H1 (cell line): ENCODE measurements around the gene HMGN2. TPM values are rescaled to one million over a fixed set of nuclear protein-coding genes. Genes with fewer than 3 reads are reported as not detected.

Source experiments
- ASH2L ChIP-seq: fragments of 200-600, 300-600 bp; sonication (generic); IDR thresholded peaks from one replicate; pipeline ENCODE4 v1.7.1; 2017; ENCODE audit warnings: low read length
- CHD1 ChIP-seq: IDR thresholded peaks from 2 replicates; pipeline ENCODE4 v1.6.1; 2012; ENCODE audit warnings: low read depth, low read length, improper control_type of control experiment
- CREB1 ChIP-seq: IDR thresholded peaks from 2 replicates; pipeline ENCODE4 v1.6.1; 2012; ENCODE audit warnings: inconsistent platforms
- FOSL1 ChIP-seq: IDR thresholded peaks from 2 replicates; pipeline ENCODE4 v1.6.1; 2011; ENCODE audit warnings: mild to moderate bottlenecking, low read depth, low read length, moderate library complexity; ENCODE audit not compliant: insufficient read depth
- RFX5 ChIP-seq: IDR thresholded peaks from 2 replicates; pipeline ENCODE4 v1.6.1; 2011; ENCODE audit warnings: low read depth, low read length, improper control_type of control experiment, borderline replicate concordance
- RNF2 ChIP-seq: fragments of 200-900, 300-1000 bp; sonication (generic); IDR thresholded peaks from 2 replicates; pipeline ENCODE4 v1.7.1; 2016; ENCODE audit warnings: borderline replicate concordance, low read depth, mild to moderate bottlenecking, antibody characterized with exemption, low read length; ENCODE audit not compliant: poor library complexity, severe bottlenecking; ENCODE audit errors: missing control alignments
- RXRA ChIP-seq: IDR thresholded peaks from 2 replicates; pipeline ENCODE4 v1.6.1; 2011; ENCODE audit warnings: low read depth, mild to moderate bottlenecking, low read length, moderate library complexity; ENCODE audit not compliant: insufficient read depth
- TEAD4 ChIP-seq: IDR thresholded peaks from 2 replicates; pipeline ENCODE4 v1.6.1; 2012; ENCODE audit warnings: low read depth, low read length, inconsistent platforms, mixed read lengths
- polyA plus RNA-seq, 7 experiments: library from polyadenylated mRNA; depleted of rRNA in 3 of 7; stranded (reverse) in 5 of 7; unstranded in 2 of 7; fragments of >200 nt in 5 of 7; fragments of 200-250 nt in 2 of 7; gene quantifications; 1 replicate in 5 of 7; 2 replicates in 1 of 7; 4 replicates in 1 of 7; pipeline versions ENCODE4 v1.2.1 to v1.2.3, GENCODE V29; 2011 to 2013; ENCODE audit warnings: missing spikeins in 2 of 7, mixed read lengths in 2 of 7
- total RNA-seq: library from RNA; stranded (reverse); fragmentation: NEBNext Ultra II Directional; extraction: Animal tissue kit (Norgen Biotek cat#: 25700); gene quantifications from 2 replicates; pipeline ENCODE4 v1.2.1, GENCODE V29; 2021
- TF ChIP-seq, protein P1 (sequence below): fragments of 300-600 bp; sonication (generic); IDR thresholded peaks from 2 replicates; pipeline ENCODE4 v1.7.1; 2012; ENCODE audit warnings: low read length, moderate library complexity, mild to moderate bottlenecking, inconsistent platforms; ENCODE audit not compliant: insufficient replicate concordance
- TF ChIP-seq, protein P2 (sequence below): IDR thresholded peaks from 2 replicates; pipeline ENCODE4 v1.6.1; 2012; ENCODE audit warnings: low read length, inconsistent platforms

Gene HMGN2
- total and polyA plus RNA-seq, 2 of the 8 experiments (the other 6 are each of a cell fraction or from before 2014, with no cell fraction given): 254 to 453 TPM

DNA sequence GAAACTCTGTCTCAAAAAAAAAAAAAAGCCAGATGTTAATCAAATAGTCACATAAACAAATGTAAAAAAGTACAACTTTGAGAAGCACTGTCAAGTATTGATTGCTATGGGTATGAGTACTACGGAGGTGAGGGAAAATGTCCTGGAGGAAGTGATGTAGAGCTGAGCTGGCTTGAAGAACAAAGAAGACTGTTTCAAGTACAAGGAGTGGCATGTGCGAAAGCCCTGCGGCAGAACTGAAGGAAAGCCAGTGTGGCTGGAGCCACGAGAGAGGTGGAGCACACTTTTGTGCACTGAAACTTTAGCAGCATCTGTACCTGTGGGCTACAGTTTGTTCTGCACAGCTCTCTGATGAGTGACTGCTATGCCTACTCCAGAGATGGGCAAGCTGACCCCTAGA is 51.9 kb downstream of the HMGN2 start (continued):
- TF ChIP-seq, protein P1, sequence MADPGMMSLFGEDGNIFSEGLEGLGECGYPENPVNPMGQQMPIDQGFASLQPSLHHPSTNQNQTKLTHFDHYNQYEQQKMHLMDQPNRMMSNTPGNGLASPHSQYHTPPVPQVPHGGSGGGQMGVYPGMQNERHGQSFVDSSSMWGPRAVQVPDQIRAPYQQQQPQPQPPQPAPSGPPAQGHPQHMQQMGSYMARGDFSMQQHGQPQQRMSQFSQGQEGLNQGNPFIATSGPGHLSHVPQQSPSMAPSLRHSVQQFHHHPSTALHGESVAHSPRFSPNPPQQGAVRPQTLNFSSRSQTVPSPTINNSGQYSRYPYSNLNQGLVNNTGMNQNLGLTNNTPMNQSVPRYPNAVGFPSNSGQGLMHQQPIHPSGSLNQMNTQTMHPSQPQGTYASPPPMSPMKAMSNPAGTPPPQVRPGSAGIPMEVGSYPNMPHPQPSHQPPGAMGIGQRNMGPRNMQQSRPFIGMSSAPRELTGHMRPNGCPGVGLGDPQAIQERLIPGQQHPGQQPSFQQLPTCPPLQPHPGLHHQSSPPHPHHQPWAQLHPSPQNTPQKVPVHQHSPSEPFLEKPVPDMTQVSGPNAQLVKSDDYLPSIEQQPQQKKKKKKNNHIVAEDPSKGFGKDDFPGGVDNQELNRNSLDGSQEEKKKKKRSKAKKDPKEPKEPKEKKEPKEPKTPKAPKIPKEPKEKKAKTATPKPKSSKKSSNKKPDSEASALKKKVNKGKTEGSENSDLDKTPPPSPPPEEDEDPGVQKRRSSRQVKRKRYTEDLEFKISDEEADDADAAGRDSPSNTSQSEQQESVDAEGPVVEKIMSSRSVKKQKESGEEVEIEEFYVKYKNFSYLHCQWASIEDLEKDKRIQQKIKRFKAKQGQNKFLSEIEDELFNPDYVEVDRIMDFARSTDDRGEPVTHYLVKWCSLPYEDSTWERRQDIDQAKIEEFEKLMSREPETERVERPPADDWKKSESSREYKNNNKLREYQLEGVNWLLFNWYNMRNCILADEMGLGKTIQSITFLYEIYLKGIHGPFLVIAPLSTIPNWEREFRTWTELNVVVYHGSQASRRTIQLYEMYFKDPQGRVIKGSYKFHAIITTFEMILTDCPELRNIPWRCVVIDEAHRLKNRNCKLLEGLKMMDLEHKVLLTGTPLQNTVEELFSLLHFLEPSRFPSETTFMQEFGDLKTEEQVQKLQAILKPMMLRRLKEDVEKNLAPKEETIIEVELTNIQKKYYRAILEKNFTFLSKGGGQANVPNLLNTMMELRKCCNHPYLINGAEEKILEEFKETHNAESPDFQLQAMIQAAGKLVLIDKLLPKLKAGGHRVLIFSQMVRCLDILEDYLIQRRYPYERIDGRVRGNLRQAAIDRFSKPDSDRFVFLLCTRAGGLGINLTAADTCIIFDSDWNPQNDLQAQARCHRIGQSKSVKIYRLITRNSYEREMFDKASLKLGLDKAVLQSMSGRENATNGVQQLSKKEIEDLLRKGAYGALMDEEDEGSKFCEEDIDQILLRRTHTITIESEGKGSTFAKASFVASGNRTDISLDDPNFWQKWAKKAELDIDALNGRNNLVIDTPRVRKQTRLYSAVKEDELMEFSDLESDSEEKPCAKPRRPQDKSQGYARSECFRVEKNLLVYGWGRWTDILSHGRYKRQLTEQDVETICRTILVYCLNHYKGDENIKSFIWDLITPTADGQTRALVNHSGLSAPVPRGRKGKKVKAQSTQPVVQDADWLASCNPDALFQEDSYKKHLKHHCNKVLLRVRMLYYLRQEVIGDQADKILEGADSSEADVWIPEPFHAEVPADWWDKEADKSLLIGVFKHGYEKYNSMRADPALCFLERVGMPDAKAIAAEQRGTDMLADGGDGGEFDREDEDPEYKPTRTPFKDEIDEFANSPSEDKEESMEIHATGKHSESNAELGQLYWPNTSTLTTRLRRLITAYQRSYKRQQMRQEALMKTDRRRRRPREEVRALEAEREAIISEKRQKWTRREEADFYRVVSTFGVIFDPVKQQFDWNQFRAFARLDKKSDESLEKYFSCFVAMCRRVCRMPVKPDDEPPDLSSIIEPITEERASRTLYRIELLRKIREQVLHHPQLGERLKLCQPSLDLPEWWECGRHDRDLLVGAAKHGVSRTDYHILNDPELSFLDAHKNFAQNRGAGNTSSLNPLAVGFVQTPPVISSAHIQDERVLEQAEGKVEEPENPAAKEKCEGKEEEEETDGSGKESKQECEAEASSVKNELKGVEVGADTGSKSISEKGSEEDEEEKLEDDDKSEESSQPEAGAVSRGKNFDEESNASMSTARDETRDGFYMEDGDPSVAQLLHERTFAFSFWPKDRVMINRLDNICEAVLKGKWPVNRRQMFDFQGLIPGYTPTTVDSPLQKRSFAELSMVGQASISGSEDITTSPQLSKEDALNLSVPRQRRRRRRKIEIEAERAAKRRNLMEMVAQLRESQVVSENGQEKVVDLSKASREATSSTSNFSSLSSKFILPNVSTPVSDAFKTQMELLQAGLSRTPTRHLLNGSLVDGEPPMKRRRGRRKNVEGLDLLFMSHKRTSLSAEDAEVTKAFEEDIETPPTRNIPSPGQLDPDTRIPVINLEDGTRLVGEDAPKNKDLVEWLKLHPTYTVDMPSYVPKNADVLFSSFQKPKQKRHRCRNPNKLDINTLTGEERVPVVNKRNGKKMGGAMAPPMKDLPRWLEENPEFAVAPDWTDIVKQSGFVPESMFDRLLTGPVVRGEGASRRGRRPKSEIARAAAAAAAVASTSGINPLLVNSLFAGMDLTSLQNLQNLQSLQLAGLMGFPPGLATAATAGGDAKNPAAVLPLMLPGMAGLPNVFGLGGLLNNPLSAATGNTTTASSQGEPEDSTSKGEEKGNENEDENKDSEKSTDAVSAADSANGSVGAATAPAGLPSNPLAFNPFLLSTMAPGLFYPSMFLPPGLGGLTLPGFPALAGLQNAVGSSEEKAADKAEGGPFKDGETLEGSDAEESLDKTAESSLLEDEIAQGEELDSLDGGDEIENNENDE: no peak
- TF ChIP-seq RXRA: no peak
- no peak for TF ChIP-seq ASH2L
- TF ChIP-seq TEAD4: no peak
- no peak for TF ChIP-seq CHD1
- no peak for TF ChIP-seq RFX5
- no peak for TF ChIP-seq FOSL1
- TF ChIP-seq, protein P2, sequence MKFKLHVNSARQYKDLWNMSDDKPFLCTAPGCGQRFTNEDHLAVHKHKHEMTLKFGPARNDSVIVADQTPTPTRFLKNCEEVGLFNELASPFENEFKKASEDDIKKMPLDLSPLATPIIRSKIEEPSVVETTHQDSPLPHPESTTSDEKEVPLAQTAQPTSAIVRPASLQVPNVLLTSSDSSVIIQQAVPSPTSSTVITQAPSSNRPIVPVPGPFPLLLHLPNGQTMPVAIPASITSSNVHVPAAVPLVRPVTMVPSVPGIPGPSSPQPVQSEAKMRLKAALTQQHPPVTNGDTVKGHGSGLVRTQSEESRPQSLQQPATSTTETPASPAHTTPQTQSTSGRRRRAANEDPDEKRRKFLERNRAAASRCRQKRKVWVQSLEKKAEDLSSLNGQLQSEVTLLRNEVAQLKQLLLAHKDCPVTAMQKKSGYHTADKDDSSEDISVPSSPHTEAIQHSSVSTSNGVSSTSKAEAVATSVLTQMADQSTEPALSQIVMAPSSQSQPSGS: no peak
- TF ChIP-seq CREB1: no peak
- no peak for TF ChIP-seq RNF2
